B cell (primary cell): ENCODE data around the gene GDI2.

Experiments used
- CTCF ChIP-seq: fragments of 200-600 bp; IDR thresholded peaks from one replicate; pipeline ENCODE4 v1.8.0; 2022; ENCODE audit warnings: antibody characterized with exemption, mild to moderate bottlenecking
- EZH2 ChIP-seq: IDR thresholded peaks from 2 replicates; pipeline ENCODE4 v1.6.1; 2012; ENCODE audit warnings: borderline replicate concordance, low read depth, mild to moderate bottlenecking, moderate library complexity, low read length; ENCODE audit not compliant: insufficient read depth, poor library complexity, severe bottlenecking

- TF ChIP-seq EZH2, result no peak
- TF ChIP-seq CTCF, result no peak
These were observed 18.2 kb upstream of the GDI2 start for GRCh38 chr10:5831446-5831782.
